HG02840 (cell line): ENCODE data around the gene UBA6.
"Not testable (repeated sequence)": the region's sequence is repeated elsewhere in the genome, so short reads cannot be mapped to it uniquely, and the experiment has no call there.

ENCODE experiments used
- ATAC-seq: cut with Tn5 transposase; IDR thresholded peaks from one replicate; pipeline ENCODE4 v1.9.1; 2021; ENCODE audit warnings: mild to moderate bottlenecking, moderate library complexity, moderate number of reproducible peaks; ENCODE audit not compliant: unreplicated experiment, low FRiP score

UBA6 gene

DNA sequence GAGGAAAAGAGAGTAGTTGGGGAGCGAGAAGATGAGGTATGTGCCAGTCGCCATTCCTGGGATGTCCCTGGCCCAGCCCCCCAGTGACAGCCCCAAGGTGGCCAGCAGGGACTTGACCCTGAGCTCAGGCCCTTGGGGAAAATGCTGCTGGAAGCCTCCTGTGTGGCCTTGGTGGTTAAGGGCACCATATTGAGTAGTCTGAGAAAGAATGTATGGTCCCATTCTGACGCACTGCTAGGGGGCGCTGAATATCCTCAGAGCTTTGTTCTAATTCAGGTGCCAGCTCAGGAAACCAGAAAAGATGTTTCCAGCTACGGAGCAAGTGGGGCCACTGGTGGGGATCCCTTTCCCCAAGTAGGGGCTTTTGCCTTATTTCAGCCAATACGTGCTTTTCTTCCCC, 14.0 kb upstream of the UBA6 start:
- ATAC-seq: no peak

DNA sequence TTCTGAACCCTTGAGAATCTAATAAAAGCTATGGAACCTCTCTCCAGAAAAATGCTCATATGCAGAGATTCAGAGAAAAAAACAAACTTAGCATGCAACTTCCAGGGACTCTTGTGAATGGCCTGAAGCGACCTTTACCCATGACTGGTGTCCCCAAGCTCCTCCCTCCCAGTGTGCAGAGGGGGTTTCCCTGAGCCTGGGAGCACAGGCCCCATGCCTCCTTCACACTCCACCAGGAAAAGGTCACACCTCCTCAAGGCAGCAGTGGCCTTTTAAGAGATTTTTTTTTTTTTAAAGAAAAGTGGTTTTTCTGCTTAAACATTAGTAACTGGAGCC, 13.3 kb upstream of the UBA6 start:
- no peak for ATAC-seq

GRCh38 chr4:67713529-67714247, 12.7 kb upstream of the UBA6 start:
- ATAC-seq: no peak

- ATAC-seq: no peak
Observed at GRCh38 chr4:67712650-67713528, 11.9 kb upstream of the UBA6 start.

GRCh38 chr4:67712000-67712625, 11.2 kb upstream of the UBA6 start:
- no peak for ATAC-seq

GRCh38 chr4:67706682-67707081, 5.7 kb upstream of the UBA6 start:
- not testable (repeated sequence) for ATAC-seq

DNA sequence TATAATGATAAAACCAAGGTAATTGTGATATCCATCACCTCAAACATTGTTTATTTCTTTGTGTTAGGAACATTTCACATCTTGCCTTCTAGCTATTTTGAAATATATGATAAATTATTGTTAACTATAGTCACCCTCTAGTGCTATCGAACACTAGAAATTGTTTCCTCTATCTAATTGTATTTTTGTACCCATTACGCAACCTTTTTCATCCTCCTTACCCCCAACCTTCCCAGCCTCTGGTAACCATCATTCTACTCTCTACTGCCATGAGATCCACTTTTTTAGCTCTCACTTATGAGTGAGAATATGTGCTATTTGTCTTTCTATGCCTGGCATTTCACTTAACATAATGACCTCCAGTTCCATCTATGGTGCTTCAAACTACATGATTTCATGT, 3.9 kb upstream of the UBA6 start:
- no peak for ATAC-seq

DNA sequence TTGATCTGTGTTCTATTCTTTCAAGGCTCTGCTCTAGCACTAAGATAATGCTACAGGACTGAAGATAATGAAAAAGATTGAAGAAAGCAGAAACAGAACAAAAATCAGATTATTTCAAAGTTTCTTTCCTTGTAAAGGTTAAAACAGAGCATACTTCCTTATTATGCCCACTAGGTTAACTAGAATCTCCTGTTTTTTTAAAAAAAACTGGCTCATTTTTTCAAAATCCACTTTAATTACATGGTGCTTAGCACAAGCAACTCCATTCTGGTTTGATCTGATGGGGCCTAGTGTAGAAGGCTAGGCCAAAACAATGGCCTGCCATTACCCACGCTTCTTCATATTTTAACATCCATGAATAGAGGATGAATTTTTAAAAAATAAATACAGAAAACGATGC, 1.2 kb upstream of the UBA6 start:
- no peak for ATAC-seq

DNA sequence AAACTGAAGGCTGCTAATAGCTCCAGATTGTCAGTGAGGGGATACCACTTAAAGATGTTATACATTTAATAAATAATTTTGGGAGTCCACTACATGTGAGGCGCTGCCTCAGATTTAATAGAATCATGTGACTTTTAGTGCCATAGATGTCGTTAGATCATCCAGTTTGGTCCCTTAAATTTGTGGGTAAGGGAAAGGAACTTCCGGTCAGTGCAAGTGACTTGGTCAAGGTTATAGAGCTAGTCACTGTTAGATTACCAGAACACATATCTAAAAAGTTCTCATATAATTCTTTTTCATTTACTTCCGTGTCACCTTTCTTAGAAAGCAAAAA, 529 bp upstream of the UBA6 start:
- peak; percentile 10 for ATAC-seq

DNA sequence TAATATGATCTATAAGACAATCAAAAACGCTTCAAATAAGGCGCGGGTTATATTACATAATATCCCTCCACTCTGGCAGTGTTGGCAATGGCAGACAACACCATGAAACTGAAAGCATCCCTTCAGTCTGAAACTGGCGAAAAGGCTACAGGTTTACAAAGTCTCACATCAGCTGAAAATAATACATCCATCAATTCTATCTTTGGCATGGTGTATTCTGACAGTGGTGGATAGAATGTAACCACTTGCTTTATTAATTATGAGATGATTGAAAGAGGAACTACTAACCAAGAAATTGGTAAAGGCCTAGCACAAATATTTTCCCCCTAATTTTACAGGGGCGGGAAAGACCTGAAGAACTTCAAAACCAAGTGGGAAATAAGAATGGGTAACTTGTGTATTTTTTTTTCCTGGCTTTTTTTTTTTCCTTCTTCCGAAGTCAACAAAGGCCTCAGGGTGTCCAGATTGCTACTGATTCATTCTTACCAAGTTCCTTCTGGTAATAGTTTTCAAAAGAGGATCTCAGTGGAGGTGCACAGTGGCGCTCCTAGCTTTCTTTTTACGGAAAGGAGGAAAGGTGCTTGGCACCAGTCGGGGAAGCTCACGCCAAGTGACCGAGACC, 728 bp downstream of the UBA6 start:
- no peak for ATAC-seq

DNA sequence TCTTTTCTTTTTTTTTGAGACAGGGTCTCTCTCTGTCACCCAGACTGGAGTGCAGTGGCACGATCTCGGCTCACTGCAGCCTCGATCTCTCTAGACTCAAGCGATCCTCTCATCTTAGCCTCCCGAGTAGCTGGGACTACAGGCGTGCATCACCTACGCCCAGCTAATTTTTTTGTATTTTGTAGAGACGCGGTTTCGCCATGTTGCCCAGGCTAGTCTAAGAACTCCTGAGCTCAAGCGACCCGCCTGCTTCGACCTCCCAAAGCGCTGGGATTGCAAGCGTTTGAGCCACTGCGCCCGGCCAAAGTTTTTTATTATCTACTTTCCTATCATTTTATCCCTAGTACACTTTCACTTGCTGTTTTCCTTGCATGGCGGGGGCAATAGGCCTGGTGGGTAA, 1.4 kb downstream of the UBA6 start:
- no peak for ATAC-seq

DNA sequence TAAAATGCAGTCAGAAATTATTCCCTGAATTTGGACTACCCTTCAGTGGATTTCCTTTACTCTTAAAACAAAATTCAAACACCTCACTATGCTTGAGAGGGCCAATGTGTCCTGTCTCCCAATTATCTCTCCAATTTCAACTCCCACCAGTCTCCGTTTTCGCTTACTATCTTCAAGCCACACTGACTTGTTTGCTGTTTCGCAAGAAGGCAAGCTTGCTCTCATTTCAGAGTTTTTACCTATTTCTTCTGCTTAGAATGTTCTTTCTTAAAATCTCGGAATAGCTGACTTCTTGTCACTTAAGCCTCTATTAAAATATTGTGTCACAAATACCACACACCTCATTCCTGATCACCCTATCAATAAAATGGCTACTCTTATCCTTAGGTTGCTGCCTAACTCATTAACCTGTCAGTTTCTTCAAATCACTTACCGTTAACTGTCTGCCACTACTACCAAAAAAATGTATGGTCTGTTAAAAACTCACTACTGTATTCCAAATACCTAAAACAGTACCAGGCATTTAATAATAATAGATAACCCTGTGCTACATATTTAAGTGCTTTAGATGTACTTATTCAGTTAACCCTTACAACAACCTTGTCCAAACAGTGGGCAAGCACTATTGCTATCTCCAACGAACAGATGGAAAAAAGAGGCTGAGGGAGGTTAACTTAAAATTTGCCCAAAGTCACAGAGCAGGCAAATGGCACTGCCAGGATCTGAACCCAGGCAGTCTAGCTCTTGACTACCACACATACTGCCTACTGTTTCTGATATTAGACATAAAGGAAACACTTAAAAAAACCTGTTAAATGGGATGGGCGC, 2.9 kb downstream of the UBA6 start:
- no peak for ATAC-seq

- no peak for ATAC-seq
Observed at GRCh38 chr4:67696061-67696460, 4.9 kb downstream of the UBA6 start.

DNA sequence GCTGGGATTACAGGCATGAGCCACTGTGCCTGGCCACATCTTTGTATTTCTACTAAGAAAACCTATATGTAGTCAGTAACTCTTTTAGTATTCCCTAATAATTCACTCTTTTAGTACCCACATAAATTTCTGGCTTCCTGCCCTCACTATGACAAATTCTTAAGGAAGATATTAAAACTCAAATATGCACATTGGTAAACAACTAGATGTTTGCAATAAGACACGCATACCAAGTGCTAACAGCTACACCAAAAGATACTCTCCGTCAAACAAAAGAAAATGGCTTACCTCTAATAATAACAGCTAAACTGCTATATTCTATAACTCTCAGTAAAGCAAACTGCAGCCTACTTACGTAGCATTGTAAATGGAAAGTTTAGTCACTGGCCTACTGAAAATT, 6.3 kb downstream of the UBA6 start:
- no peak for ATAC-seq

DNA sequence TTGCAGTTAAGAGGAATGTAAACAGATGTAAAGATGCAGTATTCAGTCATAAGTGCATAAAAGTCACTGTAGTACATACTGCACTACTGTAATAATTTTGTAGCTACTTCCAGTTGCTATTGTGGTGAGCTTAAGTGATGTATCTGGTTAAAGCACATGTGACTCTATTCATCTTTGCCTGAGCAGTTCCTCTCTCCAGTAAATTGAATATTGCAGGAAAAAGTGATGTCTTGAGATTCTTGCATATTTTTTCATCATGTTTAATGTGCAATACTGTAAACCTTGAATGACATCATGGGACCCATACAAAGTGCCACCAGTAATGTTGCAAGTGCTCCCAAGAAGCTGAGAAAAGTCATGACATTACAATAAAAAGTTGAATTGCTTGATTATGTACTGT, 9.6 kb downstream of the UBA6 start:
- no peak for ATAC-seq

- ATAC-seq: no peak
Observed at GRCh38 chr4:67687636-67688035, 13.3 kb downstream of the UBA6 start.

DNA sequence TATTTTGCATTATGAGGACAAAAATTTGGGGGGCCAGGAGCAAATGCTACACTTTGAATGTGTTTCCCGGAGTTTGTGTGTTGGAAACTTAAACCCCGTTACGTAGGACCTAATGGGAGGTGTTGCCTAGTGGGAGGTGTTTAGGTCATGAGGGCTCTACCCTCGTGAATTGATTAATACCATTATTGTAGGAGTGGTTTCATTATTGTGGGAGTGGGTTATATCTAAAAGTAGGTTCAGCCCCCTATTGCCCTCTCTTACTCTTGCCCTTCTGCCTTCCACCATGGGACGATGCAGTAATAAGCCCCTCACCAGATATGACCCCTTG, 15.5 kb downstream of the UBA6 start:
- ATAC-seq: no peak

GRCh38 chr4:67684839-67685531, 16.0 kb downstream of the UBA6 start:
- no peak for ATAC-seq

- ATAC-seq: no peak
Observed at GRCh38 chr4:67682266-67682665, 18.7 kb downstream of the UBA6 start.
